Neural cell (in vitro differentiated cells): ENCODE results near the gene PTGR3.

Experiments used
- CTCF ChIP-seq: fragments of 450-650 bp; IDR thresholded peaks from 2 replicates; pipeline ENCODE4 v1.5.1; 2014; ENCODE audit warnings: antibody characterized with exemption, mild to moderate bottlenecking, moderate library complexity; ENCODE audit not compliant: poor library complexity, severe bottlenecking
- EZH2 ChIP-seq: fragments of 200-600, 300-800 bp; shearing (Covaris generic), sonication (generic); IDR thresholded peaks from 2 replicates; pipeline ENCODE4 v1.6.1; 2014; ENCODE audit warnings: antibody characterized with exemption, low read length, borderline replicate concordance, mild to moderate bottlenecking; ENCODE audit not compliant: insufficient read depth, poor library complexity, severe bottlenecking
- REST ChIP-seq: IDR thresholded peaks from 2 replicates; pipeline ENCODE4 v1.6.1; 2012; ENCODE audit warnings: borderline replicate concordance
- SMC3 ChIP-seq: fragments of 450-650 bp; conservative IDR thresholded peaks from 2 replicates; pipeline ENCODE4 v1.6.1; 2014; ENCODE audit warnings: antibody characterized with exemption, mild to moderate bottlenecking, moderate library complexity; ENCODE audit not compliant: poor library complexity

DNA sequence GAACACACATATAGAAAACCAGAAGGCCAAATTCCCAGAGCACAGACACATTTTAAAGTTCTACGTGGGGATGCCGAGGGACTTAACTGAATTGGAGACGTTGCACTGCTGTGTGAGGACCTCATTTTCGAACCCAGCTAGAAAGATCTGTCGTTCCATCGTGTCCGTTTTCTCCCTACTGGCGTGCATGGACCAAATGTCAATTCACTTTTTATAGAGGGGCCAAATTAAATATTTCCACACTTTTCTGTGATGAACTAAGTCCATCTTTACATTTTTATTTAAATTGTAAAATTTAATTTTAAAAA, 966 bp upstream of the PTGR3 start:
- TF ChIP-seq CTCF: no peak
- no peak for TF ChIP-seq EZH2
- TF ChIP-seq SMC3: no peak
- no peak for TF ChIP-seq REST
